Non-pigmented ciliary epithelial cell (primary cell): Measurements from ENCODE around the gene ZNF519.

Experiments
- DNase-seq: peaks from one replicate; pipeline ENCODE4 v3.0.0-alpha.2; 2010; ENCODE audit warnings: low read depth

ZNF519 gene

GRCh38 chr18:14097761-14098160 lies 34.5 kb downstream of the ZNF519 start:
- DNase-seq: no peak

DNA sequence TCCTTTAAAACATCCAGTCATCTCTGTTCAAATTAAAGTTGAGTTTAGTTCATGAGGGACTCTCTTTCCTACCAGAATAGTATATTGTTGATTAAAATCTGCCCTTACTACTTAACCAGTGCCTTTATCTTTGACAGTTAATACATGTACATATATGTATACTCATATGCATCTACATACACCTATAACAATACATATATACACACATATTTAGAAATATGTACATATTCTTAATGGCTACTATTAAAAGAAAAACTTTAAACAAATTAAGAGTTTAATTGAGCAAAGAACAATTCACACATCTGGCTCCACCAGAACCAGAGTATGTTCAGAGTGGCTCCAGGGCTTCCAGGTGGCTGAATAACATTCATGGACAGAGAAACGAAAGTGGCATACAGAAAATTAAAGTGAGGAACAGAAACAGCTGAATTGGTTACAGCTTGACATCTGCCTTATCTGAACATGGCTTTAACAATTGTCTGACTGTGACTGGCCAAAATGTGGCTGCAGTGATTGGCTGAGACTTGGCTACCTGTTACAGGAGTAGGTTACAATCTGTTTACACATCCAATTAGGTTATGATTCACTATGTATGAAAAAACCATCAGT lies 38.8 kb downstream of the ZNF519 start:
- no peak for DNase-seq

DNA sequence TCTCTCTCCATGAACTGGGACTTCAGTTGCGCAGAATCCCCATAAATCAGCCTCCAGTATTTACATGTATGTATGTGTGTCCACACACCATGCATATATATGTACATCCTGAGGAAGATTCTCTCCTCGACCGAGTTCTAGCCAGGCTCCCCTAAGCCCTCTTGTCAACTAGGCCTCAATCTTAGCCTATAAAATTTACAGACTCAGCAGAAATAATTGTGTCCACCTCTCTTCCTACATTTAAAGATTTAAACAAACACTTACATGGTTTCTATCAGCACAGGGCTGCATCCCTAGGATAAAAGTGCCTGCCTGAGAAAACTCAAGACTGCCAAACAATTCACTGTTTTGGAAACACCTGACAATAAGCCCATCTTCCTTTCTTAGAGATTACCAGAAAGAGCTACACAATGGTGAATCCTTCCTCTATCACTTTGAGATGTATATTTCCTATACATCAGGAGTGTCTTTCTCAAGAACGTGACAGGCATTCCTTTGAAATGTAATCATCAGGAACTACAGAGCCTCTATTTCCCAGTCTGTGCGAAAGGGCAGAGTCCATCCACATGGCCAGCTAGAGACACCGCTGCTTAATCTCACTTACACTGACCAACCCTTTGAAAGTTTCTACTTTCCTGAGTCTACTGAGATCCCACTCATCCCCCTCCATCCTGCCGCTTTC lies 39.5 kb downstream of the ZNF519 start:
- no peak for DNase-seq

DNA sequence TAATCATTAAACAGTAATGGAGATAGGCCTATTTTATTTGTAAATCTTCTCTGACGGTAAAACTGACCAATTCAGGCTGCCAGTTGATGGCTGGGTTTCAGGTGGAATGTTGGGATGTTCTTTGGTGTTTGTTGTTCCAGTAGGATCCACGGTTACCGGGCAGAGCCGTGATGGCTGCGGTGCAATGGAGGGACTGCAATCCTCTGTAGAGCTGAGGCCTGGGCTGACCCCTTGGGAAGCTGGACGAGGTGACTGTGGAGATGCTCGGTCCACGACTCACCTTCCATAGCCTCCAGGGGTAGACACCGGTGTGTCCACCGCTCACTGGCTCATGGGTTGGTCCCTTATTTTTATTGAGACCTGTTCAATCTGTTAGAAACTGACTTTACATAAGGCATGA lies 42.5 kb downstream of the ZNF519 start:
- no peak for DNase-seq

- DNase-seq: no peak
Measured at GRCh38 chr18:14089191-14089590, 43.0 kb downstream of the ZNF519 start.

GRCh38 chr18:14086458-14087231 lies 45.6 kb downstream of the ZNF519 start:
- no peak for DNase-seq

DNA sequence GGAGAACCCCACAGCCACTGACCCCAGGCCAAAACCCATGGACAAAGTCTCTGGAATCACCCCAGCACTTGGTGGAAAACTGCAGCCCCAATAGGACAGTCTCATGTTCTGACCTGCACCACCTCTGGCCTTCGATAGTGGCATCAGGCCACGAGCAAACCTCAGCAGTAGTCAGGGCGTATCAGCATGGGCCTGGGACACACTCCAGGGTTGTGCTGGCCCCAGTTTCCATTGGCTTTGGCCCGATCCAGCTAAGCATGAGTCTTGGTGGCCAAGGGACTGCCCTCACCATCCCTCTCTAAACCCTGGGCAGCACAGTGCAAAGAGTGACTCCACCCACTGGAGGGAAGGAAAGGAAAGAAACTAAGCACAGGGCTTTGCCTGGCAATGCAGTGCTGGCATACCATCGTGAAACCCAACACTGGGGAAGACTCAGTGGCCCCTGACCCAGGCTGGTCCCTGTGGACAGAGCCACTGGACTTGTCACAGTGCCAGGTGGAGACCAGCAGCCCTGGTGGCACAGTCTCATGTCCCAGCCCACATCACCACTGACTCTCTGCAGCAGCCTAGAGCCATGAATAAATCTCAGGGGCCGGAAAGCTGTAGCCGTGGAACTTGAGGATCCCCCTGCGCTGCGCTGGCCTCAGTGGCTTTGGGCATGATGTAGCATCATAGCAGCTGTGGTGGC lies 46.3 kb downstream of the ZNF519 start:
- no peak for DNase-seq

DNA sequence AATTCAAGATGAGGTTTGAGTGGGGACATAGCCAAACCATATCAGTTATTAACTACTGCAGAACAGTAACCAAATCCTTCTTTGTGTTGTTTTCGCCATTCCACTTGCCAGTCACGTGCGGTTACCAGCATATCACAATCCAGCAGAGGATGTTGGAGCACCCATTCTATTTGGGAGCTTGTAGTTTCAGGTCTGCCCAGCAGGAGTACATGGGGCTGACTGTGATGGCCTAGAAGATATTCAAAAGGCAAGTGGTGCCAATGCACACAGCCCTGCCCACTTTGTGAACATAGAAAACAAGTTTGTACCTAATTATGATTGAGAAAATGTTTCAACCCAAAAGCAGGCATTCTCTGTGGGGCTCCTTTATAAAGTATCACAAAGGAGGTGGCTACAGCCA lies 57.0 kb downstream of the ZNF519 start:
- DNase-seq: no peak

DNA sequence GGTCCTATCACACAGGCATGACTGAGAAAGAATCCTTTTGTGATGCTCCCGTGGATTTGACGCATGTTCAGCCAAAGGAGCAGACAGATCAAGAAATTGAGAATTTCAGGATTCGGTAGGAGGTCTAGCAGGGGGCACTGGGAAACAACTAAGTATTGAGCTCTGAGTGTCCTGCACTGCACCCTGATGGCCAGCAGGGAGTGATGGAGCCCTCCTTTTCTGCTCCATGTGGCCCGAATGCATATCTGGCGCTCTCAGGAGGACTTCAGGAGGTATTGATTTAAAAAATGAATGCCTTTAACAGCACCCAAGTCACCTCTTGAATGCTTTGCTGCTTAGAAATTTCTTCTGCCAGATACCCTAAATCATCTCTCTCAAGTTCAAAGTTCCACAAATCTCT lies 58.0 kb downstream of the ZNF519 start:
- DNase-seq: no peak

DNA sequence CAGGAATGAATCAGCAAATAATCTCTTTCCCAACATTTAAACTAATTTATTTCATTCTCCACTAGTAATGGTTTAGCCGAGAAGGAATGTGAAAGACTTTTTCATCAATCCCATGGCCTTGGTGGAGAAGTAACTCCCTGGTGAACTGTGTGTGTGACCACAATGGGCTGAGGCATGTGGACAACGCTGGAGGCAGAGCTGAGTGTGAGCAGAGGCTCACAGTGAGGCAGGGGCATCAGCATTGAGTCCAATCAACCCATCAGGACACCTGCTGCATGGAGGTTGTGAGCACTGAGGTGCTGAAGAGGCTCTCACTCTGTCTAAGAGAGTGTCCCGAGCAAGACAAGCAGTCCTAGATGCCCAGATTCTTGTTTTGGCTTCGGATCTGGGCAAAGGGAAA lies 78.6 kb downstream of the ZNF519 start:
- DNase-seq: no peak
